ENCODE measurements around the gene RWDD1.

DNA sequence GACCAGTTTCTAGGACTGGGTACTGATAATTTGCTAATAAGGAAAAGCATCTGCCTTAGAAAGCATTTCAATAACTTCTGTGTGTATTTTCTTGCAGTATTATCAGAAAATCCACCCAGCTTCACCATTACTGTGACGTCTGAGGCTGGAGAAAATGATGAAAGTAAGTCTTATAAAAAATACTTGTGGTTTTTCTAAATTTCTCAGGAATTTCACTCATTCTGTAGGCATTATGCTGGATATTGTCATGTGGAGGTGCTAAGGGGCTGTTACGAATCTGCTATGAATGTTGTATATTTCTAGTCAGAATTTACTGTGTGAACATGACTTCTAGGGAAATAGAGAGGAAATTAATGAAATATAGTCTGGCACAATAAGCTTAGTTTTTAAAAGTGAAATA, 8.9 kb downstream of the RWDD1 start:
- TF ChIP-seq, protein P1, sequence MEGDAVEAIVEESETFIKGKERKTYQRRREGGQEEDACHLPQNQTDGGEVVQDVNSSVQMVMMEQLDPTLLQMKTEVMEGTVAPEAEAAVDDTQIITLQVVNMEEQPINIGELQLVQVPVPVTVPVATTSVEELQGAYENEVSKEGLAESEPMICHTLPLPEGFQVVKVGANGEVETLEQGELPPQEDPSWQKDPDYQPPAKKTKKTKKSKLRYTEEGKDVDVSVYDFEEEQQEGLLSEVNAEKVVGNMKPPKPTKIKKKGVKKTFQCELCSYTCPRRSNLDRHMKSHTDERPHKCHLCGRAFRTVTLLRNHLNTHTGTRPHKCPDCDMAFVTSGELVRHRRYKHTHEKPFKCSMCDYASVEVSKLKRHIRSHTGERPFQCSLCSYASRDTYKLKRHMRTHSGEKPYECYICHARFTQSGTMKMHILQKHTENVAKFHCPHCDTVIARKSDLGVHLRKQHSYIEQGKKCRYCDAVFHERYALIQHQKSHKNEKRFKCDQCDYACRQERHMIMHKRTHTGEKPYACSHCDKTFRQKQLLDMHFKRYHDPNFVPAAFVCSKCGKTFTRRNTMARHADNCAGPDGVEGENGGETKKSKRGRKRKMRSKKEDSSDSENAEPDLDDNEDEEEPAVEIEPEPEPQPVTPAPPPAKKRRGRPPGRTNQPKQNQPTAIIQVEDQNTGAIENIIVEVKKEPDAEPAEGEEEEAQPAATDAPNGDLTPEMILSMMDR (conservative IDR thresholded peaks at IDR 0.05; ENCODE audit: low read depth, low read length): no peak
- no peak for TF ChIP-seq EZH2 (IDR thresholded peaks at IDR 0.05; ENCODE audit: borderline replicate concordance, low read depth, low read length, poor library complexity, severe bottlenecking)

Measured in A673 (cell line).